Adrenal gland (tissue), 12 donors: ENCODE results near the gene KHK. TPM values are rescaled to one million over a fixed set of nuclear protein-coding genes. Genes with fewer than 3 reads are reported as not detected.
A peak's percentile ranks its signal among the peaks of the same experiment; 100 is the strongest.

ENCODE experiments used
- DNase-seq, 7 donors: peaks; one replicate each; pipeline ENCODE4 v3.0.0-alpha.2; 2019 to 2020
- H3K27ac ChIP-seq, 5 donors: fragments of 200-600 bp; sonication (generic) in 4 of 5; 1 replicate in 3 of 5; 2 replicates in 2 of 5; pipeline versions ENCODE4 v1.5.1 to v1.8.0; 2016 to 2020; ENCODE audit warnings: mild to moderate bottlenecking in 1 of 5
- H3K27me3 ChIP-seq: fragments of 200-600 bp; 2 replicates; pipeline ENCODE4 v1.8.0; 2021
- H3K36me3 ChIP-seq, 2 donors: fragments of 200-600 bp; replicated peaks in 1 of 2; 1 replicate in 1 of 2; 2 replicates in 1 of 2; pipeline versions ENCODE4 v1.5.1 to v1.8.0; 2018 to 2022
- H3K4me1 ChIP-seq, 2 donors: fragments of 200-600 bp; replicated peaks in 1 of 2; 1 replicate in 1 of 2; 2 replicates in 1 of 2; pipeline versions ENCODE4 v1.5.1 to v1.8.0; 2018 to 2021
- H3K4me3 ChIP-seq, 4 donors: fragments of 200-600 bp; sonication (generic) in 3 of 4; one replicate each; pipeline ENCODE4 v1.5.1; 2016 to 2018
- H3K9me3 ChIP-seq, 3 donors: fragments of 200-600 bp; sonication (generic) in 1 of 3; replicated peaks in 1 of 3; 1 replicate in 2 of 3; 2 replicates in 1 of 3; pipeline versions ENCODE4 v1.5.1 to v1.8.0; 2016 to 2021
- CTCF ChIP-seq, 6 experiments: fragments of 450-650 bp in 4 of 6; fragments of 200-600 bp in 2 of 6; sonication (generic) in 1 of 6; IDR thresholded peaks; 1 replicate in 5 of 6; 2 replicates in 1 of 6; pipeline versions ENCODE4 v1.5.1 to v1.8.0; 2016 to 2021; ENCODE audit warnings: antibody characterized with exemption in 6 of 6, mild to moderate bottlenecking in 2 of 6, moderate library complexity in 1 of 6
- POLR2A ChIP-seq, 2 donors: fragments of 450-650 bp; IDR thresholded peaks; one replicate each; pipeline ENCODE4 v1.6.1; 2017; ENCODE audit warnings: antibody characterized with exemption in 2 of 2, mild to moderate bottlenecking in 2 of 2, moderate library complexity in 1 of 2
- WGBS, 4 donors: extraction: QIAGEN DNeasy Blood & Tissue Kit in 2 of 4; methylation state at CpG; one replicate each; pipeline versions ENCODE4 v1.1.5 to v1.1.7; 2013 to 2017; 5-methylcytosine and 5-hydroxymethylcytosine counted together
- intact Hi-C, 2 donors: fragments of 100-400 bp; cut with DNase I; formaldehyde crosslinking; loops; one replicate each; pipeline versions ENCODE4 v1.14.1 to v1.15.0; 2022 to 2023
- polyA plus RNA-seq, 3 donors: library from polyadenylated mRNA; stranded (reverse); fragments of 200-250 nt in 2 of 3; fragments of 350-450 nt in 1 of 3; fragmentation: Illumina TruSeq in 1 of 3; extraction: RNeasy Lipid Tissue Mini Kit (QIAGEN cat#74804) in 1 of 3; gene quantifications; one replicate each; pipeline ENCODE4 v1.2.3, GENCODE V29; 2013 to 2014
- total RNA-seq, 9 donors: library from RNA; depleted of rRNA in 4 of 9; stranded (reverse); fragments of >200 nt in 4 of 9; fragments of 120-200 nt in 1 of 9; fragmentation: NEBNext Ultra II Directional in 1 of 9; extraction: Animal tissue kit (Norgen Biotek cat#: 25700) in 1 of 9; gene quantifications; one replicate each; pipeline versions ENCODE4 v1.1.0 to v1.2.4, GENCODE V29; 2013 to 2023
- donor health status: healthy with polysubstance abuse.
- donor health status: Bipolar disorder and iron deficiency.
- donor health status: DM: yes; HTN: yes; CAD: no.
- donor health status: DM: no; HTN: no; CAD: no.
- donor health status: DM: no; HTN: no; CAD: no.
- donor health status: DM: yes; HTN: yes; CAD: no.

KHK gene
- total and polyA plus RNA-seq, 12 donors: 3.3 to 14.4 (median 6.9) TPM

- TF ChIP-seq CTCF (IDR thresholded peaks at IDR 0.05) (no peak), POLR2A (IDR thresholded peaks at IDR 0.05) (no peak)
- Histone ChIP-seq H3K9me3 (no peaks in the 10 kb centered on the region), H3K4me3 (peak overlapping the region in 2 of 4 donors; percentile 89 to 93), H3K36me3 (peaks cover 0 to 32% of the 10 kb centered on the region in 2 donors), H3K4me1 (peaks cover 8 to 15% of the 10 kb centered on the region in 2 donors), H3K27me3 (no peaks in the 10 kb centered on the region), H3K27ac (peak overlapping the region in 2 of 5 donors; percentile 77 to 94)
- peak in 4 of 7 donors; percentile 20 to 48 (median 36) for DNase-seq
- WGBS, 4 donors: 35 to 43% (median 40%) methylated on average over 14 of the region's 14 CpGs
- intact Hi-C loops: no loop called here
These were observed 46.8 kb downstream of the KHK start for GRCh38 chr2:27133195-27133875.

GRCh38 chr2:27133905-27134780 lies 47.6 kb downstream of the KHK start, which contains the start of gene PREB:
TSS of gene PREB (minus strand) at chr2:27134636. CDS start at chr2:27134421, 215 bp downstream.
- Histone ChIP-seq H3K4me3 (peak within 1 kb of the TSS; percentile 89 to 93 (median 92)), H3K9me3 (no peaks in the 10 kb centered on the region), H3K36me3 (peaks cover 0 to 32% of the 10 kb centered on the region in 2 donors), H3K27ac (peak within 1 kb of the TSS in 4 of 5 donors; percentile 68 to 94 (median 80)), H3K4me1 (peaks cover 8 to 15% of the 10 kb centered on the region in 2 donors), H3K27me3 (no peaks in the 10 kb centered on the region)
- TF ChIP-seq POLR2A (IDR thresholded peaks at IDR 0.05) (peak; percentile 61 to 82), CTCF (IDR thresholded peaks at IDR 0.05) (no peak)
- intact Hi-C loops: no loop called here
- 0 to 1% (median 1%) methylated on average over 14 to 86 of the region's 86 CpGs for WGBS, 4 donors
- DNase-seq: peak; percentile 97 to 98 (median 98)

- Histone ChIP-seq H3K4me3 (peak overlapping the region in 2 of 4 donors; percentile 89 to 93), H3K27me3 (no peaks in the 10 kb centered on the region), H3K9me3 (no peaks in the 10 kb centered on the region), H3K27ac (peak overlapping the region in 1 of 5 donors; percentile 77), H3K4me1 (peaks cover 8 to 15% of the 10 kb centered on the region in 2 donors), H3K36me3 (peaks cover 0 to 28% of the 10 kb centered on the region in 2 donors)
- WGBS, 4 donors: 50 to 68% (median 54%) methylated on average over 25 to 33 of the region's 33 CpGs
- DNase-seq: no peak
- intact Hi-C loops: no loop called here
- no peak for TF ChIP-seq CTCF (IDR thresholded peaks at IDR 0.05)
- no peak for TF ChIP-seq POLR2A (IDR thresholded peaks at IDR 0.05)
These were observed 48.4 kb downstream of the KHK start for GRCh38 chr2:27134781-27135477.
